GM12878 (cell line): ENCODE results near the gene MRPL36.

Experiments used
- CBFB ChIP-seq: IDR thresholded peaks from 2 replicates; pipeline ENCODE4 v1.6.1; 2016; ENCODE audit warnings: antibody characterized with exemption, low read depth
- CTCF ChIP-seq, 3 experiments: IDR thresholded peaks in 2 of 3; conservative IDR thresholded peaks in 1 of 3; 2 replicates each; pipeline ENCODE4 v1.5.1; 2011; ENCODE audit warnings: low read depth in 3 of 3, low read length in 3 of 3, mild to moderate bottlenecking in 3 of 3, control low read depth in 2 of 3, moderate library complexity in 2 of 3, inconsistent platforms in 1 of 3, mixed read lengths in 1 of 3; ENCODE audit not compliant: control insufficient read depth in 2 of 3, insufficient read depth in 1 of 3; ENCODE audit errors: extremely low read depth in 1 of 3
- E2F4 ChIP-seq: IDR thresholded peaks from 2 replicates; pipeline ENCODE4 v1.6.1; 2012; ENCODE audit warnings: low read depth, low read length, improper control_type of control experiment
- NKRF ChIP-seq: fragments of 450-650 bp; conservative IDR thresholded peaks from 2 replicates; pipeline ENCODE4 v1.6.1; 2017; ENCODE audit warnings: mild to moderate bottlenecking, moderate library complexity
- POLR2AphosphoS5 ChIP-seq: IDR thresholded peaks from 2 replicates; pipeline ENCODE4 v1.6.1; 2011; ENCODE audit warnings: mild to moderate bottlenecking, low read length, inconsistent platforms
- TBL1XR1 ChIP-seq: IDR thresholded peaks from 2 replicates; pipeline ENCODE4 v1.6.1; 2012; ENCODE audit warnings: low read depth, low read length, improper control_type of control experiment
- YY1 ChIP-seq: IDR thresholded peaks from 2 replicates; pipeline ENCODE4 v1.6.1; 2011; ENCODE audit warnings: low read depth, mild to moderate bottlenecking, low read length
- ZNF274 ChIP-seq: IDR thresholded peaks from one replicate; pipeline ENCODE4 v1.8.0; 2011; ENCODE audit not compliant: insufficient read length, insufficient read depth

- TF ChIP-seq YY1 (no peak), NKRF (no peak), CBFB (no peak), ZNF274 (no peak), POLR2AphosphoS5 (no peak), TBL1XR1 (no peak), CTCF (IDR thresholded peaks at IDR 0.05 in 2 of 3, conservative IDR thresholded peaks at IDR 0.05 in 1 of 3; ENCODE audit: control insufficient read depth in 2 of 3, extremely low read depth in 1 of 3, insufficient read depth in 1 of 3, low read depth in 3 of 3, low read length in 3 of 3) (no peak), E2F4 (no peak)
These were observed 12.8 kb downstream of the MRPL36 start for GRCh38 chr5:1786621-1787471.
